KG1 (cell line): ENCODE data around the gene AKAP13.

Source experiments
- DNase-seq: peaks from one replicate; lab custom pipeline; 2025; lab: John Stamatoyannopoulos, UW

Gene AKAP13

DNA sequence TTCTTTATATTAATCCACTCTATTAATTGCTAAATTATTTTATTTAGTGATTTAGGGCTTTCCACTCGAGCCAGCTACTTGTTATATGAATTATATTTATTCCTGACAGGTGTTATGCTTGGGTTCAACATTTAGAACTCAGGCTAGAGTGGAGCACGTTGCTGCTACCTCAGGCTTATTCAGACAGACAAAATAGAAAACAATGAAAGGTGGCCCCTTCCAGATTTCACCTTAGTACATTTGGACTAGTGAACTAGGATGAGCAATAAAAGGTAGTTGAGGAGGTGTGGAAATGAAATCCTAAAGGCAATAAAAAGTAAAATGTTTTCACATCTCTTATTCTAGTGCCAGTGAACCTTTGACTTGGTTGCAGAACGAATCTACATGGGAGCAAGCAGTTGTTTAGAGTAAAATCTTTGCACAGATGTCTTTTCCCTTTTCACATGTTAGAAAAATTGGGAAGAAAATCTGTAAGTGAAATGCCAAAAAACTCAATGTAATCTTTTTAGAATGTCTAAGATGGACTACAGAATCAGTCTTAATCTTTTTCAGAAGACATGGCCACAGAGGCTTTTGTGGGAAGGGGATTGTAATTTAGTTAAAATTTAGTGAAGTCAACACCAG lies 63.8 kb downstream of the AKAP13 start:
- DNase-seq: no peak

DNA sequence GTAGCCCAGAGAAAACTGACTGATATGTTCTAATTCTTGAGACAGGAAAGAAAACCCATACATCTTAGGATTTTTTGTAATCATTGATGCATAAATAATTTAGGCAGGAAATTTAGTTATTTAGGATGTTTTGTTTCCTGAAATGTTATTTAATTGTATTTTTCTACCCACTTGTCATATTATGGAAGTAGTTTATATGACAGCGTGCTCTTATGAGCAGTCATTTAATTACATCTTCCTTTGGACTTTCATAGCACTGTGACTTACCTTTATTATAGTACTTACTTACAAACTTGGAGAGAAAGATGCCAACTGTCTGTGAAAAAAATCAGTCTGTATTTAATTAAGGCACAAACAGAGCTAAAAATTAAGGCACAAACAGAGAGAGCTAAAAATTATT lies 65.0 kb downstream of the AKAP13 start:
- DNase-seq: no peak

- no peak for DNase-seq
These were observed 70.8 kb downstream of the AKAP13 start for GRCh38 chr15:85451099-85451700.

GRCh38 chr15:85452436-85452835 lies 72.0 kb downstream of the AKAP13 start:
- no peak for DNase-seq

DNA sequence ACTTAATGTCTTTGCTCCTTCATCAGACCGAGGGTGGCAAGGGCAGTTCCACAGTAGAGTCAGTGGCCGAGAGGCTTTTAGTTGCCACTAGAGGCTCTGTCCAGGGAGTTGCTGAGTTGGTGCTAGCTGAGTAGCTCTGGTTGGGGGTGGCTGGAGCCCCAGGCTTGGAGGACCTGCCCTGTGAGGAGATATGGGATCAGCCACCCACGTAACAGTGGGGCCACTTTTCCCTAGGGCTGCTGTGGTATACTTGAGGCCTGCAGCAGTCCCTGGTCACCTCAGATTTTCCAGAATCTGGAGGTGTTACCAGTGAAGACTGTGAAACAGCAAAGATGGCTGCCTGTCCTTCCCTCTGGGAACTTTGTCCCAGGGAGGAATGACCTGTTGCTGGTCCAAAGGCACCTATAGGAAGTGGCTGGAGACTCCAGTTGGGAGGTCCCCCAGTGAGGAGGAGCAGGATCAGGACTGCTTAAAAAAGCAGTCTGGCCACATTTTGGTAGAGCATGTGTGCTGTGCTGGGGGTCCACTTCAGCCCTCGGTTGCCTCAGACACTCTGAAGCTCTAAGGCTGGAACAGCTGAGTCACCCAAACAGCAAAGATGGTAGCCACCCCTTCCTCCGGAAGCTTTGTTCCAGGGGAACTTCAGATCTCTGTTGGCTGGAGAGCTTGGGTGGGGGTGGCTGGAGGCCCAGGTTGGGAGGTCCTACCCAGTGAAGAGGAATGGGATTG lies 72.9 kb downstream of the AKAP13 start:
- no peak for DNase-seq

DNA sequence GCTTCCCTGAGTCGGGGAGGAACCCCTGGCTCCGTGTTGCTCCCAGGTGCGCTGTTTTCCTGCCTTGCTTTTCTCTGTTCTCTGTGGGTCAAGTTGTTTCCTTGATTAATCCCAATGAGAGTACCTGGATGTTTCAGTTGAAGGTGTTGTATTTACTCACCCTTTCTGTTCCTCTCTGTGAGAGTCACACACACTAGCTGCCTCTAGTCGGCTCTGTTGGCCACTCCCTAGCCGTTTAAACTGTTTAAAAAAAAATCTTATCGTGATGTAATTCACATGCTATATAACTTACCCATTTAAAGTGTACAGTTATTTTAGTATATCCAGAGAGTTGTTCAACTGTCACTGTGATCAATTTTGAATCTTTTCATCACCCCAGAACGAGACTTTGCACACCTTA lies 74.0 kb downstream of the AKAP13 start:
- DNase-seq: no peak

GRCh38 chr15:85455891-85456290 lies 75.5 kb downstream of the AKAP13 start:
- no peak for DNase-seq

DNA sequence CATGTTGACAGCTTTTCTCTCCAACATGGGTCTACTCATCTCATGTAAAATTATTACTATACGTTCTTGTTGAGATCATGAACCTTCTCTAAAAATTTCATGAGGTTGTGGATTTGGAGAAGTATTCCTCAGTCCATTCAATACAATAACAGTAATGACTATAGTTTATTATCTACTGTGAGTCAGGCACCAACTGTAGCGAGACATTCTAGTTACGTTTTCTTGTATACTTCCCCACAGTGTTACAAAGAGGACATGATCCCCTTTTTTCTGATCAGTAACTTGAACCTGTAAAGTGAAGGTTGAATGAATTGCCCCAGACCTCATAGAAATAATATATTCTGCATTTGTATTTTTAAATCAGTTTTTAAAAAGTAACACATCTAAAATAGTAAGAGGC lies 76.4 kb downstream of the AKAP13 start:
- no peak for DNase-seq

GRCh38 chr15:85457392-85457968 lies 77.1 kb downstream of the AKAP13 start:
- no peak for DNase-seq

- DNase-seq: no peak
These were observed 78.4 kb downstream of the AKAP13 start for GRCh38 chr15:85458764-85459163.

- no peak for DNase-seq
These were observed 81.6 kb downstream of the AKAP13 start for GRCh38 chr15:85462029-85462428.

DNA sequence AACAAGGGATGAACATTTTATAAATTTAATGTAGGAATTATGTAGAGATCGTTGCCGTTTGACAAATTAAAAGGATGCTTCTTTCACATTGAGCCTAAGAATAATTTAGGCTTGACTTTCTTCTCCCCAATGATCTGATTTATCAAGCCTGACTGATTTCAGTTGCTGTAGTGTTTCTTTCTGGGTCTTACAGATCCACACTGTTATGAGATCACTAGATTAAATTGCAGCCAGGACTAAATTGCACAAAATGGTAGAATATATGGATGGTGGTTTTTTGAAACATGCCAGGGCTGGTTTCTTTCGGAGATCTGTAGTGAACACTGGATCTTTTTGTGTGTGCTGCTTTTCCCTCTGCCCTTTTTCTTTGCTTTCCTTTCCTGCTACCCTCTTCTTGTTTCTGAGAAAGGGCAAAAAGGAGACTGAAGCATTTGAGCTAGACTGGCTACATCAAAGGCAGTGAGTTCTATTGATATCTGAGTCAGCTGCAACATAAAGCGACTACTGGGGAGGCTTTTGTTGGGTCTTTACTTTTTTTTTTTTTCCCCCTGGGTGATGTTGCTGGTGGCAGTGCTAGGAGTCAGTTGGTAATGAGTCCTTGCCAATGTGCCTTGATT lies 83.0 kb downstream of the AKAP13 start:
- no peak for DNase-seq

GRCh38 chr15:85463976-85464375 lies 83.6 kb downstream of the AKAP13 start:
- no peak for DNase-seq

GRCh38 chr15:85464471-85464870 lies 84.1 kb downstream of the AKAP13 start:
- no peak for DNase-seq

- no peak for DNase-seq
These were observed 90.3 kb downstream of the AKAP13 start for GRCh38 chr15:85470563-85471271.

DNA sequence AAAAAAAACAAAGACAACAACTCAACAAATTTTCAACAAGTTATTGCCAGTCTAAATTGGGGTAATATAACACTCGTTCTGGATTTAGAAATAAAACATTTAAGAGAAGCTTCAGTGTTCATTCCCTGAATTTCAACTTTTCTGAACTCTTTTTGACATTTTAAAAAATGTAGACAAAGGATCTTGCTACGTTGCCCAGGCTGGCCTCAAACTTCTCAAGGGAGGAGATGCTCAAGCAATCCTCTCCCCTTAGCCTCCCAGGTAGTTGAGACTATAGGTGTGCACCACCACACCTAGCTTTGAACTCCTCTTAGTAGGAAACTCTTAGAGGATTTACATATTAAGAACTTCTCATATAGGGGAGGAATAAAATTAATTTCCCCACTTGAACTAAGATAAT lies 91.9 kb downstream of the AKAP13 start:
- DNase-seq: no peak

DNA sequence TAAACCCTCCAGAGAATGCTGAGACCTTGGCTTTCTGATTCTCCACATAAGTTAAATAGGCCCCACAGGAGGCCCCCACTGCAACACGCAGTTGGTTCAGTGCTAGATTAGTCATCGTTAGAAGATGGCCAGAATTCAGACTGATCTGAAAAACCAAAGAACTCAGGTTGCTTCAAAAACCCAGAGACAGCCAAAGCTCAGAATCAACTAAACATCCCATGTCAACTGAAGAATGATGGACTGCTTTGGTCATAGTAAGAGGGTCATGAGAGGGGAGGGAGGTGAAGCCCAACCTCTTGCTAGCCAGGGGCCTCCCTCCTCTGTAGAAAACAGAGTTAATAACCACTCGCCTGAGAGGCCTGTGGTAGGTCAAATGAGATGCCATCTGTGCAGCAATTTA lies 93.1 kb downstream of the AKAP13 start:
- no peak for DNase-seq

- no peak for DNase-seq
These were observed 94.4 kb downstream of the AKAP13 start for GRCh38 chr15:85474700-85475316.

DNA sequence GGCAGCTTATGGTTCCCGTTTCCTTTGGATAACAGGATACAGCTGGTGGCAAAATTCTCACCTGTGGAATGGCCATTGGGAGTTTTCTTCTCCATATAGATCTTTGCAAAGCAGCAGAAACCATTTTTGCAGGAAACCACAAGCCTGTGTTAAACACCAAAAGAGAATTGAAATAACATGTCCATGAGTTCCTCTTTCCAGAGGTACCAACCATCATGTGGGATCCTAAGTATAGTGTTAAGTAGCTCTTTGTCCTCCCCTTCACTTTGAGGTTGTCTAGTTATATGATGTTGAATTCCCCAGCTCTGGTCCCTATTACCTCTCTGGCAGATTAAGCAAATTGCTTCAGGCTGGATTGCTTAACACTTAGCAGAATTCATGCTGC lies 94.9 kb downstream of the AKAP13 start:
- peak; percentile 57 for DNase-seq

GRCh38 chr15:85475711-85476110 lies 95.3 kb downstream of the AKAP13 start:
- DNase-seq: no peak

- no peak for DNase-seq
These were observed 96.7 kb downstream of the AKAP13 start for GRCh38 chr15:85477061-85477460.

DNA sequence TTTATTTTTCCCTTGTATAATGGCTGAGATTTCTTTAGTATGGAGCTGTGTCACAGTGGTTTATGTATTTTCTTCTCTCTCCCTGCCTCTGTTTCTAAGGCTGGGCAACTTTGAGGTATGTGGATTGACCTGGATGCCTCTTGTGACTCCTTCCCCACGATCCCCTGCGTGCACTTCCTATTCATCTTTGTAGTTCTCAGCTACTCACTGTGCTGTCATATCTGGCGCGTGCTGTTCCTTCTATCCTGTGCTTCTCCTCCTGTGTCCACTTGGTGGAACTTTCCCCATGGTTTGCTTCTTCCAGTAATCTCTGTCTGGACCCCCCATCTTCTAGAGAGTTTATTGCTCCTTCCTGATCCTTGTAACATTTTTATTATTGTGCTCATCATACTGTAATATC lies 97.3 kb downstream of the AKAP13 start:
- no peak for DNase-seq
